Measurements from ENCODE around the gene FAP. TPM values are rescaled to one million over a fixed set of nuclear protein-coding genes. Genes with fewer than 3 reads are reported as not detected.

The FAP gene
- total RNA-seq, 1 experiment from 2014 or later, result not detected

DNA sequence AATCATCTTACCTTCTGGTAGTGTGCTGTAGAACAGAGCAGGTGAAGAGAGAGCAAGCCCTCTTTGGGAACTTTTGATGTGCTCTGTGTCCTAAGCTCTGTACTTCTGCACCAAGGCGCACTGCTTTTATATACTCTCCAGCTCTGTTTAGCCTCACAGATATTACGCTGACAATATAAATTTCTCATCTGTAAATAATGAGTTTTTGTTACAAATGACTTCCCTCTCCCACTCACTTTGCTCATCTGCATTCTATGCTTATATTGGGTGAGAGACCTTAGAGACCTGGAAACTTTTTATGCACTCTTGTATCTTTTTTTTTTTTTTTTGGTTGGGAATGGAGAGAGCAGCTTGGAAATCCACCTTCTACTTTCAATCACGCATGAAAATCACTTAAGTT, 91.1 kb downstream of the FAP start, which contains the start of gene GCG:
Gene GCG (minus strand): TSS at position 101 of the 400 bp plus-strand sequence. CDS start 3,069 bp downstream, outside the sequence.
- DNase-seq (ENCODE audit: low spot score), result no peak
- in situ Hi-C loops (cut with HindIII; ENCODE audit: low sequenced_read_pairs), result no loop called here

DNA sequence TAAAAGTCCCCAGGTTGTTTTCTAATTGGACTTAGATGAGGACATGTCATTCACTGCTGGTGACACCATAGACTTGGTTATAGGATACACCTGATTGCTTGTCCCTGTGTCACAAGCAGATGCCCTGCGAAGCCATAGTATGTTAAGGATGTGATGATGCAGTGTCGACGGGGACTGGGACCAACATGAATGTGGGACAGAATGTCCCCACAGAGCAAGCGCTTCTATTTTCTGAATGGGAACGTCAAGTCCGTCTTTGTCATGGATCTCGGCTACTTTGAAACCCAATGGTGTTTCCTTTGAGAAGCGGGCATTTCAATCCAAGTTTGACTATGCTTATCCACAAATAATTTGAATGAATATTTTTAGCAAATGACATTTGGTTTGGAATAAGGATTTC, 93.3 kb downstream of the FAP start:
- no peak for DNase-seq (ENCODE audit: low spot score)
- in situ Hi-C loops (cut with HindIII; ENCODE audit: low sequenced_read_pairs), result no loop called here

- DNase-seq (ENCODE audit: low spot score), result no peak
- in situ Hi-C loops (cut with HindIII; ENCODE audit: low sequenced_read_pairs), result no loop called here
These were observed 93.8 kb downstream of the FAP start for GRCh38 chr2:162149466-162149865.

DNA sequence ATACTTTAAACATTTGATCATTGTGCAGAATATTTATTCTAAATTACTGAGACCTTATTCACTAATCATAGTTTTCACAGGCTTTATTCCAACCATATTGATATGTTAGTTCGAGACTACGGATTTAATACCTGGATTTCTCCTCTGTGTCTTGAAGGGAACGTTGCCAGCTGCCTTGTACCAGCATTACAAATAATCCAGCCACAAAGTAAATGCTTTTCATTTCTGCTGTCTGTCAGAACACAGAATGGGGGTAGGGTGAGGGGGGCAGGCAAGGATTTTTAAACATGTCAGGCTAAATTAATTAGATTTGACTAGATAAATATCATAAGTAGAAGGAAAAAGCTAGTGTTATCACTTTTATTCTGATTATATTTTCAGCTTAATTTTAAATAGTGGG, 94.3 kb downstream of the FAP start:
- DNase-seq (ENCODE audit: low spot score), result no peak

DNA sequence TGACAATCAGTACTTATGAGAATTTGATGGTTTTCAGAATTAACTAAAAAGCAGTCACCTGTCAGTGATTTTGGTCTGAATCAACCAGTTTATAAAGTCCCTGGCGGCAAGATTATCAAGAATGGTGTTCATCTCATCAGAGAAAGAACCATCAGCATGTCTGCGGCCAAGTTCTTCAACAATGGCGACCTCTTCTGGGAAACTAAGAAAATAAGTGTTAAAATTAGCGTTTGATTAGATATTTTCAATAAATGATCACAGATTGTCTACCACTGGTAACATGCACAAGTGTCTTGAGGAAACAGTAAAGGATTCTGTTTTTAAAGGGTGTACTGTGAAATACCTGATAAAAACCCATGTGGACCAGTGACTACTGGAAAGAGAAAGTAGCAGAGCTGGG, 99.3 kb downstream of the FAP start:
- no peak for DNase-seq (ENCODE audit: low spot score)
- in situ Hi-C loops (cut with HindIII; ENCODE audit: low sequenced_read_pairs), result no loop called here

More for the DNA sequence above, 94.3 kb downstream of the FAP start:
- in situ Hi-C loops (cut with HindIII; ENCODE audit: low sequenced_read_pairs), result no loop called here

DNA sequence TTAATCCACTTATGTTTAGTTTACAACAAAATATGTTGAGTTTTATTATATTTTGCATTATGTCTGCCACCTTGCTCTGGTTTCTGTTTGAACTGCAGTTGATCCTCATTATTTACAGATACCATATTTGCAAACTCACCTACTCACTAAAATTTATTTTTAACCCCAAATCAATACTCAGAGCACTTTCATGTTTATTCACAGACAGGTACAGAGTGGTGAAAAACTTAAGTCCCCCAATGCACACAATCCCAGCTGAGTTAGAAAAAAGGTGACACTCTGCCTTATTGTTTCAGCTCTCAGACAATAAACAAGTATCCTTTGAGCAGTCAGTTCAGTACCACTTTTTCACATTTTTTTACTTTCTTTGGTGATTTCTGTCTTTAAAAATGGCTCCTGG, 104.9 kb downstream of the FAP start:
- in situ Hi-C loops (cut with HindIII; ENCODE audit: low sequenced_read_pairs), result no loop called here
- DNase-seq (ENCODE audit: low spot score), result no peak

DNA sequence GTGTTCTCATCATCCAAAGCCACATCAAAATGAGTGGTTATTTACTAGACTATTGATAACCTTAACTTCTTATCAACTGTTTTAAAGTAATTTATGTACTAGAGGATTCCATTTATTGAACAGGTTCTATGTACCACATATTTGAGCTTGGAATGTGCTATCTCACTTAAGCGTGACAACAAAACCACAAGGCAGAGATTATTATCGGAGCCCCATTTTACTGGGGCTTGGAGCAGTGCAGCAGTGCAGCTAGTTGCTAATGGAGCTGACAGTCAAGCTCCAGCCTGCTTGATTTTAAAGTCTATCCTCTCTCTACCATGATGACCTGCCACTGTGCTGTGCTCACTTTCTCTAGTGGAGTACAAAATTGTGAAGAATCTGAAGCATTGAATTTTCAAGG, 115.8 kb downstream of the FAP start:
- DNase-seq (ENCODE audit: low spot score), result no peak
- in situ Hi-C loops (cut with HindIII; ENCODE audit: low sequenced_read_pairs), result no loop called here

DNA sequence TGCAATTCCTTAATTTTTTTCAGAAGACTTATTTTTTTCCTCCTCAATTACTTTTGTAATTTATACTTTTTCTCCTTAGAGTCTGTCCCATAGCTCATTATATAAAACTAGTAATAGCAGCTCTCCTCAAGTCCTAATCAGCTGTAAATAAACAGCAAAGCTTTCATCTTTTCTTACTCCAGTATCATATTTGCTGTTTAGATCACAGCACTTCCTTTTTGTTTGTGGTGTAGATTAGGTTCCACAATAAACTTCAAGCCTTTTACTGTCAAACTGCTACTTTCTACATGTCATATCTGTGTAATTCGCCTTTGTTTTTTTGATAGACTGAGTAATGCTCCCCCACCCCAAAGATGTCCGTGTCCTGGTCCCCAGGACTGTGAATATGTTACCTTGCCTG, 116.7 kb downstream of the FAP start:
- in situ Hi-C loops (cut with HindIII; ENCODE audit: low sequenced_read_pairs), result no loop called here
- no peak for DNase-seq (ENCODE audit: low spot score)

- DNase-seq (ENCODE audit: low spot score), result no peak
- in situ Hi-C loops (cut with HindIII; ENCODE audit: low sequenced_read_pairs), result no loop called here
These were observed 117.1 kb downstream of the FAP start for GRCh38 chr2:162126111-162126519.

- no peak for DNase-seq (ENCODE audit: low spot score)
- in situ Hi-C loops (cut with HindIII; ENCODE audit: low sequenced_read_pairs), result no loop called here
These were observed 118.1 kb downstream of the FAP start for GRCh38 chr2:162125138-162125537.

DNA sequence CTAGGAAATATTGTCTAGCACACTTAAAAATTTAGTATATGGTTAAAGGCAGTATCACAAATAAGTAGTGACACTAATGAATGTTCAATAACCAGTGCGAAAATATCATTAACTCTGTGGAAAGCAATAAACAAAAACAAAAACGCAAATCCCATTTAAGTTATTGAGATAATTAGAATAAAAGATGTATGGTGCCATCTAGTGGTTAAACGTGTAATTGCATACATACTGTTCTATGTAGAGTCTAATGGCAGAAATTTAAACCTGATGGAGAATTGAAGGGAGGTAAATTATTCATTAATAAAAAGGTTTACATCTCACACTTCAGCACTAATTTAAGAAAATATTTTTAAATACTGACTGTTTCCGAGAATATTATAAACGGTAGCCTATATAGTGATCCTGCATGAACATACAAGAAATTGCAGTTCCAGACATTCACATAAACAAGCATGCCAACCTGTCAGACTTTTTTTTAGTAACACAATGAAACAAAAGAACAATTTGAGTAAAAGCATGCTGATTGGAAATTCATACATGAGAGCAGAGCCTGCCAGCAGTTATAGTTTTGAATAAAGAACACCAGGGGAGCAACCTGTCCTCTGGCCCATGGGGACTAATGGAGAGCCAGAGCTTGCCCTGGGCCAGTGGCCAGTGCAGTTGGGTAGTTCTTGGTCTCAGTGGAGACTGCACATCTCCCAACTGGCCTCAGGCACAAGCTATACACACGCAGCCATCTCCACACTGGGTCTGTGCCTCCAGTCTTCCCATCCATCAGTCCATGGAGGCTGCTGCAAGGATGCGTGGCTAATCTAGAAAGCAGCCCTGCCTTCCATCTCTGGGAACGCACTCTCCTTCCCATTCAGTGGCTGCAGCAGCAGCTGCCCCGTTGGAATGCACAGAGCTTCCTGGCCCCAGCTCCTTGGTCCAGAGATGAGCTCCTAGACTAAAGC, 119.2 kb downstream of the FAP start:
- DNase-seq (ENCODE audit: low spot score), result peak; percentile 71
- in situ Hi-C loops (cut with HindIII; ENCODE audit: low sequenced_read_pairs), result no loop called here

Other genes with a start within 250 kb of the FAP start
- gene DPP4, start 169.2 kb downstream of the FAP start, total RNA-seq (2014; rRNA removed; shearing (Covaris generic)), result not detected in 2 replicates
- gene GCG, start 91.2 kb downstream of the FAP start, total RNA-seq (2014; rRNA removed; shearing (Covaris generic)), result not detected in 2 replicates
- gene IFIH1, start 75.2 kb upstream of the FAP start, total RNA-seq (2014; rRNA removed; shearing (Covaris generic)), result not detected in 2 replicates
- 0.54 TPM in 1 of 2 replicates, not detected in the other for gene GCA, start 100.7 kb upstream of the FAP start, total RNA-seq (2014; rRNA removed; shearing (Covaris generic))